ENCODE data around the gene NIBAN1. TPM values are rescaled to one million over a fixed set of nuclear protein-coding genes. Genes with fewer than 3 reads are reported as not detected.

The NIBAN1 gene
- total RNA-seq, 1 experiment from 2014 or later, result 6.7 TPM

DNA sequence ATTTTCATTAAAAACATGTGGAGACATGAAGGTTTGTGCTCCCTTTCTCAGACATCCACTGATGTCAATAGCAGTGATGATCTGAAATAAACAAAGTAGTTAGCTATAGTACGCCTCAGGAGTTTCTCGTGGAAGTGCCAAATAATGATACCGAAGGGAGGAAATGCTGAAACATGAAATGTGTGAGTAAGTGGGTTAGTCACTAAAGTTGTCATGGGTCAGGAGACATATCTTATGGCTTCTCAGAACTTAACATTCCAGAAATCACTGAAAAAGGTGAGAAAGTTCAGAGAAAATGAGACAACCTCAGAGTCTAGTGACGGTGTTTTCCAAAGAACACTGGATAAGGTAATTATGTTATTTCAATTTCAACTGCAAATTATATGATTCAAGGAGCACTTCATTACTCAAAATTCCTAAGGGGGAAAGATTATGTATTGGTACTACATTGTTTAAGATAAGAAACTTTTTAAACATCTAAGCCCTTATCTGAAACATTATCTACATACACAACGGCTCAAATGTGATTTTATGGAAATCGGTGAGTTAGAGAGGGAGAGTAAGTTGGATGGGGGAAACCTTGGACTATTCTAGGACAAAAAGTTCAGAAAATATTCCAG is 20.6 kb downstream of the NIBAN1 start:
- Histone ChIP-seq H3K36me3 (ENCODE audit: control insufficient read depth, insufficient read depth, low read length) (no peaks in the 10 kb centered on the region), H3K27me3 (ENCODE audit: control insufficient read depth, insufficient read depth, low read length) (no peaks in the 10 kb centered on the region), H3K4me3 (ENCODE audit: low read depth in 2 of 2, low read length in 2 of 2) (no peak overlapping the region), H3K4me1 (ENCODE audit: control insufficient read depth, insufficient read depth, low read length) (no peaks in the 10 kb centered on the region), H3K27ac (ENCODE audit: low read length) (no peak overlapping the region), H3K9me3 (ENCODE audit: control insufficient read depth, insufficient read depth, low read depth, low read length) (no peaks in the 10 kb centered on the region)
- POLR2A ChIA-PET, result no interaction called here
- BruUV-seq (replicated peaks), result no TSS peak
- TF ChIP-seq SIN3A (IDR thresholded peaks at IDR 0.05; ENCODE audit: borderline replicate concordance, insufficient read depth, low read depth, low read length) (no peak), CTCF (IDR thresholded peaks at IDR 0.05) (no peak), POLR2AphosphoS5 (IDR thresholded peaks at IDR 0.05; ENCODE audit: low read depth, low read length) (no peak), TCF7L2 (IDR thresholded peaks at IDR 0.05; ENCODE audit: low read depth, low read length) (no peak), REST (IDR thresholded peaks at IDR 0.05; ENCODE audit: insufficient read depth in 1 of 2, low read depth in 2 of 2, low read length in 1 of 2) (no peak)
- CTCF ChIA-PET, result no interaction called here
- intact Hi-C loops (cut with micrococcal nuclease; ENCODE audit: unreplicated experiment), result no loop called here
- no peak for DNase-seq (ENCODE audit: low read depth, low spot score)
- in situ Hi-C loops (cut with HindIII; ENCODE audit: low pct_unique_long_range_greater_than_20kb, low sequenced_read_pairs), result no loop called here
- ATAC-seq, result no peak

DNA sequence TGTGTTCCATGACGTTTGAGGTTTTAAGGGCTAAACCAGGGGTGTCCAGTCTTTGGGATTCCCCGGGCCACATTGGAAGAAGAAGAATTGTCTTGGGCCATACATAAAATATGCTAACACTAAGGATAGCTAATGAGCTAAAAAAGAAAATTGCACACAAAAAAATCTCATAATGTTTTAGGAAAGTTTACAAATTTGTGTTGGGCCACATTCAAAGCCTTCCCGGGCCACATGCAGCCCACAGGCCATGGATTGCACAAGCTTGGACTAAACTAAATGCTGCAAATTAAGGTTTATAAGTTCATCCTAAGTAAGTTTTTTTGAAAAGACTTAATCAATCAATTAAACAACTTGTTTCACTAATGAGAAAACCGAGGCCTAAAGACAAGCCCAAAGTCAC is 21.9 kb downstream of the NIBAN1 start:
- TF ChIP-seq CTCF (IDR thresholded peaks at IDR 0.05), result no peak
- no peak for TF ChIP-seq TCF7L2 (IDR thresholded peaks at IDR 0.05; ENCODE audit: low read depth, low read length)
- no peak for TF ChIP-seq SIN3A (IDR thresholded peaks at IDR 0.05; ENCODE audit: borderline replicate concordance, insufficient read depth, low read depth, low read length)
- no peak for TF ChIP-seq REST (IDR thresholded peaks at IDR 0.05; ENCODE audit: insufficient read depth in 1 of 2, low read depth in 2 of 2, low read length in 1 of 2)
- TF ChIP-seq POLR2AphosphoS5 (IDR thresholded peaks at IDR 0.05; ENCODE audit: low read depth, low read length), result no peak
- ATAC-seq (no peak), DNase-seq (ENCODE audit: low read depth, low spot score) (no peak)
- BruUV-seq (replicated peaks), result no TSS peak
- POLR2A ChIA-PET, result no interaction called here
- H3K27me3 ChIP-seq (ENCODE audit: control insufficient read depth, insufficient read depth, low read length), result no peaks in the 10 kb centered on the region
- in situ Hi-C loops (cut with HindIII; ENCODE audit: low pct_unique_long_range_greater_than_20kb, low sequenced_read_pairs), result no loop called here
- CTCF ChIA-PET, result no interaction called here
- intact Hi-C loops (cut with micrococcal nuclease; ENCODE audit: unreplicated experiment), result no loop called here
- no peaks in the 10 kb centered on the region for H3K9me3 ChIP-seq (ENCODE audit: control insufficient read depth, insufficient read depth, low read depth, low read length)
- H3K4me3 ChIP-seq (ENCODE audit: low read depth in 2 of 2, low read length in 2 of 2), result no peak overlapping the region
- H3K4me1 ChIP-seq (ENCODE audit: control insufficient read depth, insufficient read depth, low read length), result no peaks in the 10 kb centered on the region
- no peak overlapping the region for H3K27ac ChIP-seq (ENCODE audit: low read length)
- no peaks in the 10 kb centered on the region for H3K36me3 ChIP-seq (ENCODE audit: control insufficient read depth, insufficient read depth, low read length)

Measured in Panc1 (cell line).